HEK293 (cell line): Measurements from ENCODE around the gene MAP3K8.

Source experiments
- CTCF ChIA-PET: fragments of 350-600 bp; formaldehyde crosslinking; extraction: SDS; loops from one replicate; lab custom pipeline; 2021; ENCODE audit warnings: antibody characterized with exemption; lab: Yijun Ruan, JAX
- POLR2A ChIA-PET: fragments of 300-600 bp; formaldehyde crosslinking; extraction: SDS; loops from one replicate; lab custom pipeline; 2020; ENCODE audit warnings: antibody characterized with exemption, inconsistent platforms; lab: Yijun Ruan, JAX
- H3K27ac ChIP-seq: fragments of 200-500 bp; sonication (Bioruptor generic); 2 replicates; pipeline ENCODE4 v1.5.1; 2014; ENCODE audit warnings: low read depth, low read length, control low read depth, inconsistent platforms; ENCODE audit errors: extremely low read depth
- H3K36me3 ChIP-seq, 2 experiments: fragments of 200-500 bp in 1 of 2; sonication (Bioruptor generic) in 1 of 2; 1 replicate in 1 of 2; 2 replicates in 1 of 2; pipeline ENCODE4 v1.5.1; 2014 to 2017; ENCODE audit warnings: inconsistent platforms in 2 of 2, low read length in 2 of 2; ENCODE audit not compliant: control insufficient read depth in 2 of 2, insufficient read depth in 1 of 2
- H3K4me1 ChIP-seq: fragments of 200-500 bp; sonication (Bioruptor generic); 2 replicates; pipeline ENCODE4 v1.5.1; 2014; ENCODE audit warnings: mild to moderate bottlenecking, low read length, inconsistent platforms; ENCODE audit not compliant: control insufficient read depth, insufficient read depth
- H3K4me3 ChIP-seq: 2 replicates; pipeline ENCODE4 v1.5.1; 2011; ENCODE audit warnings: low read depth, mild to moderate bottlenecking, control low read depth, low read length, moderate library complexity
- H3K9me3 ChIP-seq: fragments of 200-500 bp; sonication (Bioruptor generic); 2 replicates; pipeline ENCODE4 v1.5.1; 2014; ENCODE audit warnings: low read depth, low read length, inconsistent platforms; ENCODE audit not compliant: control insufficient read depth, insufficient read depth
- OVOL3 ChIP-seq: fragments of 450-650 bp; formaldehyde crosslinking; IDR thresholded peaks from 2 replicates; pipeline ENCODE4 v1.5.1; 2016; ENCODE audit warnings: missing biosample characterization, missing genetic modification characterization
- PATZ1 ChIP-seq: fragments of 450-650 bp; formaldehyde crosslinking; IDR thresholded peaks from 2 replicates; pipeline ENCODE4 v1.5.1; 2016; ENCODE audit warnings: missing biosample characterization, missing genetic modification characterization
- SP2 ChIP-seq: fragments of 450-650 bp; formaldehyde crosslinking; IDR thresholded peaks from 2 replicates; pipeline ENCODE4 v1.5.1; 2016; ENCODE audit warnings: missing biosample characterization, missing genetic modification characterization
- ZFHX2 ChIP-seq: fragments of 450-650 bp; formaldehyde crosslinking; conservative IDR thresholded peaks from 2 replicates; pipeline ENCODE4 v1.5.1; 2016; ENCODE audit warnings: missing biosample characterization, missing genetic modification characterization
- ZNF214 ChIP-seq: fragments of 450-650 bp; formaldehyde crosslinking; IDR thresholded peaks from 2 replicates; pipeline ENCODE4 v1.5.1; 2017; ENCODE audit warnings: missing biosample characterization, mild to moderate bottlenecking, missing genetic modification characterization, borderline replicate concordance
- ZNF423 ChIP-seq: fragments of 450-650 bp; formaldehyde crosslinking; IDR thresholded peaks from 2 replicates; pipeline ENCODE4 v1.5.1; 2016; ENCODE audit warnings: missing biosample characterization, missing genetic modification characterization
- ZNF426 ChIP-seq: fragments of 450-650 bp; formaldehyde crosslinking; IDR thresholded peaks from 2 replicates; pipeline ENCODE4 v1.5.1; 2017; ENCODE audit warnings: missing biosample characterization, missing genetic modification characterization, mild to moderate bottlenecking, inconsistent platforms, moderate library complexity
- ZNF449 ChIP-seq: fragments of 450-650 bp; formaldehyde crosslinking; IDR thresholded peaks from 2 replicates; pipeline ENCODE4 v1.5.1; 2017; ENCODE audit warnings: missing biosample characterization, mild to moderate bottlenecking, missing genetic modification characterization, moderate library complexity
- ZNF473 ChIP-seq: fragments of 450-650 bp; formaldehyde crosslinking; IDR thresholded peaks from 2 replicates; pipeline ENCODE4 v1.5.1; 2017; ENCODE audit warnings: missing biosample characterization, missing genetic modification characterization
- ZNF529 ChIP-seq: fragments of 450-650 bp; formaldehyde crosslinking; IDR thresholded peaks from 2 replicates; pipeline ENCODE4 v1.5.1; 2017; ENCODE audit warnings: missing genetic modification characterization, missing biosample characterization; ENCODE audit not compliant: insufficient replicate concordance
- ZNF610 ChIP-seq: fragments of 450-650 bp; formaldehyde crosslinking; IDR thresholded peaks from 2 replicates; pipeline ENCODE4 v1.5.1; 2016; ENCODE audit warnings: missing biosample characterization, missing genetic modification characterization, borderline replicate concordance
- ZNF658 ChIP-seq: fragments of 450-650 bp; formaldehyde crosslinking; IDR thresholded peaks from 2 replicates; pipeline ENCODE4; 2016; ENCODE audit warnings: missing biosample characterization, missing genetic modification characterization
- ZNF660 ChIP-seq: fragments of 450-650 bp; IDR thresholded peaks from 2 replicates; pipeline ENCODE4 v1.5.1; 2018; ENCODE audit warnings: missing biosample characterization, mild to moderate bottlenecking, missing genetic modification characterization
- ZNF776 ChIP-seq: fragments of 450-650 bp; formaldehyde crosslinking; IDR thresholded peaks from 2 replicates; pipeline ENCODE4 v1.5.0; 2017; ENCODE audit warnings: missing biosample characterization, missing genetic modification characterization, borderline replicate concordance
- ZNF785 ChIP-seq: fragments of 450-650 bp; formaldehyde crosslinking; IDR thresholded peaks from 2 replicates; pipeline ENCODE4 v1.5.1; 2016; ENCODE audit warnings: missing biosample characterization, missing genetic modification characterization
- ZSCAN5A ChIP-seq: fragments of 450-650 bp; formaldehyde crosslinking; IDR thresholded peaks from 2 replicates; pipeline ENCODE4 v1.5.1; 2016; ENCODE audit warnings: missing biosample characterization, missing genetic modification characterization
- TF ChIP-seq, protein P1 (sequence below): fragments of 450-650 bp; formaldehyde crosslinking; IDR thresholded peaks from 2 replicates; pipeline ENCODE4 v1.5.1; 2016; ENCODE audit warnings: missing biosample characterization, missing genetic modification characterization, borderline replicate concordance
- TF ChIP-seq, protein P2 (sequence below): fragments of 450-650 bp; formaldehyde crosslinking; IDR thresholded peaks from 2 replicates; pipeline ENCODE4 v1.5.1; 2016; ENCODE audit warnings: missing biosample characterization, missing genetic modification characterization, low read depth
- TF ChIP-seq, protein P3 (sequence below): IDR thresholded peaks from 2 replicates; pipeline ENCODE4 v1.6.1; 2011; ENCODE audit warnings: mild to moderate bottlenecking, low read depth, low read length, borderline replicate concordance
- TF ChIP-seq, protein P4 (sequence below): fragments of 450-650 bp; formaldehyde crosslinking; IDR thresholded peaks from 2 replicates; pipeline ENCODE4 v1.5.1; 2016; ENCODE audit warnings: missing biosample characterization, missing genetic modification characterization

MAP3K8 gene

DNA sequence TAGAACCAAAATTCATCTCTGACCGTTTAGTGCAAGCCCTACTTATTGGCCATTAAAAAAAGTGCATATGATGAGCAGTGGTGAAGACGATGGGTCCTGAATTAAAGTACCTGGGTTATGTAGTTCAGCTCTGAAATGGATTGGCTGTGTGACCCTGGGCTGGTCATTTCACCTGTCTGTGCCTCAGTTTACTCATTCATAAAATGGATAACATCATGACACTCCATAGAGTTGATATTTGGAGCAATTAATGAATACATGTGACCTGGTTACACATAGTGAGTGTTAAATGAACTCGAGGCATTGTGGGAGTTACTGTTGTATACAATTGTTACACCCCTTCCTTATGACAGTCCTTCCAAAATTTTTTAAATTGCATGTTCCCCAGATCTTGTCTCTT lies 9.1 kb downstream of the MAP3K8 start:
- POLR2A ChIA-PET: interaction anchor here (1.2 kb wide), 1 partner anchor 8 kb away, joined by 3 read pairs; no protein-coding TSS in a partner anchor
- CTCF ChIA-PET: interaction anchor here (1.0 to 1.1 kb wide), 2 partner anchors 137 to 148 kb away, joined by 3 to 4 read pairs; no protein-coding TSS in a partner anchor
- H3K4me1 ChIP-seq: peaks cover 8% of the 10 kb centered on the region

DNA sequence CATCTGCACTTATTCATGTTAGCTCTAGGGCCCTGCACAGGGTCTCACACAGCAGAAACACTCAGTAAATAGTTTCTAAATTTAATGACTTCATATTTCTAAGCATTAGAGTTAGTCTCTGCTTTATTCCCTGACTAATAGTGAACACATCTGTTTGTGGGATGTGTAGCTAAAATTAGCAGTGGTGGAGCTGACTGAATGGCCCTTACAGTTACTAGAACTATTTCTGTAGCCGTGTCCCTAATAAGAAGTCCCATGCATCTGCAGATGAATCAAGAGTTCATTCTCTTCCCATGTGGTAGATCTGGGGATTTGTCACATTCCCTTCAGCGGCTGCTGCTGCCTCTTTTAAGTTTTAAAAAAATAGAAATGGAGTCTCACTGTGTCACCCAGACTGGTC lies 11.7 kb downstream of the MAP3K8 start:
- Histone ChIP-seq H3K36me3 (peaks cover 11 to 54% of the 10 kb centered on the region in 2 experiments), H3K4me3 (no peak overlapping the region), H3K27ac (no peak overlapping the region), H3K9me3 (no peaks in the 10 kb centered on the region), H3K4me1 (no peaks in the 10 kb centered on the region)
- ChIA-PET CTCF (interaction anchor here (0.5 to 1.1 kb wide), 2 partner anchors 16 to 135 kb away, joined by 3 read pairs; no protein-coding TSS in a partner anchor), POLR2A (no interaction called here)
- TF ChIP-seq OVOL3 (no peak), ZNF449 (tag by site-specific recombination) (no peak), ZNF426 (tag by site-specific recombination) (no peak), ZNF473 (tag by site-specific recombination) (no peak), ZNF423 (tag by site-specific recombination) (no peak), ZNF529 (tag by site-specific recombination) (no peak), ZNF785 (no peak)

More for the DNA sequence above, 9.1 kb downstream of the MAP3K8 start:
- Histone ChIP-seq H3K4me3 (no peak overlapping the region), H3K36me3 (peaks cover 0 to 46% of the 10 kb centered on the region in 2 experiments; a peak in 2 of 3 replicates), H3K9me3 (no peaks in the 10 kb centered on the region)
- TF ChIP-seq ZNF660: no peak
- no peak for TF ChIP-seq SP2
- TF ChIP-seq ZSCAN5A (tag by site-specific recombination): no peak
- no peak for TF ChIP-seq ZNF776 (tag by site-specific recombination)
- no peak for TF ChIP-seq PATZ1 (tag by site-specific recombination)
- no peak for TF ChIP-seq ZNF214
- TF ChIP-seq ZNF658: no peak
- TF ChIP-seq ZFHX2 (tag by site-specific recombination): no peak
- TF ChIP-seq, protein P1, sequence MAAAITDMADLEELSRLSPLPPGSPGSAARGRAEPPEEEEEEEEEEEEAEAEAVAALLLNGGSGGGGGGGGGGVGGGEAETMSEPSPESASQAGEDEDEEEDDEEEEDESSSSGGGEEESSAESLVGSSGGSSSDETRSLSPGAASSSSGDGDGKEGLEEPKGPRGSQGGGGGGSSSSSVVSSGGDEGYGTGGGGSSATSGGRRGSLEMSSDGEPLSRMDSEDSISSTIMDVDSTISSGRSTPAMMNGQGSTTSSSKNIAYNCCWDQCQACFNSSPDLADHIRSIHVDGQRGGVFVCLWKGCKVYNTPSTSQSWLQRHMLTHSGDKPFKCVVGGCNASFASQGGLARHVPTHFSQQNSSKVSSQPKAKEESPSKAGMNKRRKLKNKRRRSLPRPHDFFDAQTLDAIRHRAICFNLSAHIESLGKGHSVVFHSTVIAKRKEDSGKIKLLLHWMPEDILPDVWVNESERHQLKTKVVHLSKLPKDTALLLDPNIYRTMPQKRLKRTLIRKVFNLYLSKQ (tag by site-specific recombination): no peak
- TF ChIP-seq, protein P2, sequence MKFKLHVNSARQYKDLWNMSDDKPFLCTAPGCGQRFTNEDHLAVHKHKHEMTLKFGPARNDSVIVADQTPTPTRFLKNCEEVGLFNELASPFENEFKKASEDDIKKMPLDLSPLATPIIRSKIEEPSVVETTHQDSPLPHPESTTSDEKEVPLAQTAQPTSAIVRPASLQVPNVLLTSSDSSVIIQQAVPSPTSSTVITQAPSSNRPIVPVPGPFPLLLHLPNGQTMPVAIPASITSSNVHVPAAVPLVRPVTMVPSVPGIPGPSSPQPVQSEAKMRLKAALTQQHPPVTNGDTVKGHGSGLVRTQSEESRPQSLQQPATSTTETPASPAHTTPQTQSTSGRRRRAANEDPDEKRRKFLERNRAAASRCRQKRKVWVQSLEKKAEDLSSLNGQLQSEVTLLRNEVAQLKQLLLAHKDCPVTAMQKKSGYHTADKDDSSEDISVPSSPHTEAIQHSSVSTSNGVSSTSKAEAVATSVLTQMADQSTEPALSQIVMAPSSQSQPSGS (tag by site-specific recombination): no peak
- TF ChIP-seq, protein P3, sequence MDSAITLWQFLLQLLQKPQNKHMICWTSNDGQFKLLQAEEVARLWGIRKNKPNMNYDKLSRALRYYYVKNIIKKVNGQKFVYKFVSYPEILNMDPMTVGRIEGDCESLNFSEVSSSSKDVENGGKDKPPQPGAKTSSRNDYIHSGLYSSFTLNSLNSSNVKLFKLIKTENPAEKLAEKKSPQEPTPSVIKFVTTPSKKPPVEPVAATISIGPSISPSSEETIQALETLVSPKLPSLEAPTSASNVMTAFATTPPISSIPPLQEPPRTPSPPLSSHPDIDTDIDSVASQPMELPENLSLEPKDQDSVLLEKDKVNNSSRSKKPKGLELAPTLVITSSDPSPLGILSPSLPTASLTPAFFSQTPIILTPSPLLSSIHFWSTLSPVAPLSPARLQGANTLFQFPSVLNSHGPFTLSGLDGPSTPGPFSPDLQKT: no peak
- TF ChIP-seq, protein P4, sequence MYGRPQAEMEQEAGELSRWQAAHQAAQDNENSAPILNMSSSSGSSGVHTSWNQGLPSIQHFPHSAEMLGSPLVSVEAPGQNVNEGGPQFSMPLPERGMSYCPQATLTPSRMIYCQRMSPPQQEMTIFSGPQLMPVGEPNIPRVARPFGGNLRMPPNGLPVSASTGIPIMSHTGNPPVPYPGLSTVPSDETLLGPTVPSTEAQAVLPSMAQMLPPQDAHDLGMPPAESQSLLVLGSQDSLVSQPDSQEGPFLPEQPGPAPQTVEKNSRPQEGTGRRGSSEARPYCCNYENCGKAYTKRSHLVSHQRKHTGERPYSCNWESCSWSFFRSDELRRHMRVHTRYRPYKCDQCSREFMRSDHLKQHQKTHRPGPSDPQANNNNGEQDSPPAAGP: no peak
- no peak for TF ChIP-seq ZNF610
- TF ChIP-seq, all 188 proteins: peak for 0
- no peak overlapping the region for H3K27ac ChIP-seq
